GM12892 (cell line): ENCODE results near the gene AGK.

Source experiments
- POLR2A ChIP-seq: IDR thresholded peaks from 2 replicates; pipeline ENCODE4 v1.6.1; 2011; ENCODE audit warnings: low read depth, low read length, control low read depth
- POLR2AphosphoS5 ChIP-seq: IDR thresholded peaks from 2 replicates; pipeline ENCODE4 v1.6.1; 2011; ENCODE audit warnings: low read depth, low read length, control low read depth
- TAF1 ChIP-seq: IDR thresholded peaks from 2 replicates; pipeline ENCODE4 v1.6.1; 2011; ENCODE audit warnings: low read depth, mild to moderate bottlenecking, control low read depth, low read length, borderline replicate concordance

GRCh38 chr7:141679014-141679413 is 127.8 kb downstream of the AGK start:
- TF ChIP-seq POLR2AphosphoS5 (no peak), POLR2A (no peak), TAF1 (no peak)
